ENCODE measurements around the gene PPFIA3.

Gene PPFIA3

DNA sequence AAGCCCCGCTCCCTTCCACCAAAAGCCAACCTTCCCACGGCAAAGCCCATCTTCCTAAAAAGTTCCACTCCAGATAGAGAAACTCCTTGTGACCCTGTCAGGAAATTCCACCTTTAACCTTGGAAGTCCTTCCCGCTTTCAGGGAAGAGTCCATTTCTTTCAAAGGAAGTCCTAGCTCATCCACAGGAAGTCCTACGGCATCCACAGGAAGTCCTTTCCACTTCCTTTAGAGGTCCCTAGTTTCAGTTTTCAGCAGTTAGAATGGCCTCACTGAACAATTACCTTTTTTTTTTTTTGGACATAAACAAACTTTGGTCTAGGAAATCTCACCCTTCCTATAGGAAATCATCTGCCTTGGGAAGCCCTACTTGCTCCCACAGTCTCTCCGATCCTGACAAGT, 69.9 kb downstream of the PPFIA3 start:
- Histone ChIP-seq H3K27me3 (ENCODE audit: insufficient read depth, low read length) (peaks cover 15% of the 10 kb centered on the region; the same call in 1 of the 2 replicates), H3K4me2 (ENCODE audit: low read length) (no peak overlapping the region), H2AFZ (ENCODE audit: low read length) (no peak overlapping the region), H3K27ac (ENCODE audit: low read depth, low read length, poor library complexity, severe bottlenecking) (no peak overlapping the region), H3K9ac (ENCODE audit: low read length) (no peak overlapping the region), H3K79me2 (ENCODE audit: insufficient read depth, low read length) (no peaks in the 10 kb centered on the region), H3K4me1 (ENCODE audit: insufficient read depth, low read length, severe bottlenecking) (no peaks in the 10 kb centered on the region), H3K9me3 (ENCODE audit: low read length) (peaks cover 4% of the 10 kb centered on the region; the same call in 1 of the 2 replicates), H3K4me3 (ENCODE audit: low read depth, low read length, poor library complexity, severe bottlenecking) (no peak overlapping the region), H4K20me1 (ENCODE audit: insufficient read depth, low read length) (no peaks in the 10 kb centered on the region), H3K36me3 (ENCODE audit: insufficient read depth, low read length) (no peaks in the 10 kb centered on the region; the same call in 1 of the 2 replicates), H3K9me2 (ENCODE audit: low read depth, low read length) (no peaks in the 10 kb centered on the region), H3F3A (ENCODE audit: insufficient read depth, low read length) (no peaks in the 10 kb centered on the region)
- TF ChIP-seq, protein P1, sequence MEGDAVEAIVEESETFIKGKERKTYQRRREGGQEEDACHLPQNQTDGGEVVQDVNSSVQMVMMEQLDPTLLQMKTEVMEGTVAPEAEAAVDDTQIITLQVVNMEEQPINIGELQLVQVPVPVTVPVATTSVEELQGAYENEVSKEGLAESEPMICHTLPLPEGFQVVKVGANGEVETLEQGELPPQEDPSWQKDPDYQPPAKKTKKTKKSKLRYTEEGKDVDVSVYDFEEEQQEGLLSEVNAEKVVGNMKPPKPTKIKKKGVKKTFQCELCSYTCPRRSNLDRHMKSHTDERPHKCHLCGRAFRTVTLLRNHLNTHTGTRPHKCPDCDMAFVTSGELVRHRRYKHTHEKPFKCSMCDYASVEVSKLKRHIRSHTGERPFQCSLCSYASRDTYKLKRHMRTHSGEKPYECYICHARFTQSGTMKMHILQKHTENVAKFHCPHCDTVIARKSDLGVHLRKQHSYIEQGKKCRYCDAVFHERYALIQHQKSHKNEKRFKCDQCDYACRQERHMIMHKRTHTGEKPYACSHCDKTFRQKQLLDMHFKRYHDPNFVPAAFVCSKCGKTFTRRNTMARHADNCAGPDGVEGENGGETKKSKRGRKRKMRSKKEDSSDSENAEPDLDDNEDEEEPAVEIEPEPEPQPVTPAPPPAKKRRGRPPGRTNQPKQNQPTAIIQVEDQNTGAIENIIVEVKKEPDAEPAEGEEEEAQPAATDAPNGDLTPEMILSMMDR (IDR thresholded peaks at IDR 0.05; ENCODE audit: low read length) = no peak
- TF ChIP-seq EZH2 (IDR thresholded peaks at IDR 0.05; ENCODE audit: borderline replicate concordance, low read length) = no peak

DNA sequence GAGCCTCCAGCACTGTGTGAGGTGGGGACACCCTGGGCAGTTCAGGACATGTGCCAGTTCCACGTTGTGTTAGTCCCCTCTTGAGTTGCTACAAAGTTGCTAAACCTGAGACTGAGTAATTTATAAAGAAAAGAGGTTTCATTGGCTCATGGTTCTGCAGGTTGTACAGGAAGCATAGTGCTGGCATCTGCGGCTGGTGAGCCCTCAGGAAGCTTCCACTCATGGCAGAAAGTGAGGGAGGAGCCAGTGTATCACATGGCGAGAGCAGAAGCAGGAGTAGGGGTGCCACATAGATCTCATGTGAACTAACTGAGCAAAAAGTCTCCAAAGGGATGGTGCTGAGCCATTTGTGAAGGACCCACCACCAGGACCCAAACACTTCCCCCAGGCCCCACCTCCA, 71.4 kb downstream of the PPFIA3 start:
- Histone ChIP-seq H3K9me2 (ENCODE audit: low read depth, low read length) (no peaks in the 10 kb centered on the region), H3K4me2 (ENCODE audit: low read length) (no peak overlapping the region), H3K36me3 (ENCODE audit: insufficient read depth, low read length) (no peaks in the 10 kb centered on the region; the same call in 1 of the 2 replicates), H3K27ac (ENCODE audit: low read depth, low read length, poor library complexity, severe bottlenecking) (no peak overlapping the region), H3K9me3 (ENCODE audit: low read length) (0 out of 2 replicates have a peak, but pooled peaks cover 3% of the 10 kb centered on the region), H3K9ac (ENCODE audit: low read length) (no peak overlapping the region), H2AFZ (ENCODE audit: low read length) (no peak overlapping the region), H3F3A (ENCODE audit: insufficient read depth, low read length) (no peaks in the 10 kb centered on the region), H3K27me3 (ENCODE audit: insufficient read depth, low read length) (peaks cover 15% of the 10 kb centered on the region; the same call in 1 of the 2 replicates), H3K4me3 (ENCODE audit: low read depth, low read length, poor library complexity, severe bottlenecking) (no peak overlapping the region), H3K79me2 (ENCODE audit: insufficient read depth, low read length) (no peaks in the 10 kb centered on the region), H3K4me1 (ENCODE audit: insufficient read depth, low read length, severe bottlenecking) (no peaks in the 10 kb centered on the region), H4K20me1 (ENCODE audit: insufficient read depth, low read length) (no peaks in the 10 kb centered on the region)
- TF ChIP-seq, protein P1 (IDR thresholded peaks at IDR 0.05; ENCODE audit: low read length) = no peak
- TF ChIP-seq EZH2 (IDR thresholded peaks at IDR 0.05; ENCODE audit: borderline replicate concordance, low read length) = no peak

DNA sequence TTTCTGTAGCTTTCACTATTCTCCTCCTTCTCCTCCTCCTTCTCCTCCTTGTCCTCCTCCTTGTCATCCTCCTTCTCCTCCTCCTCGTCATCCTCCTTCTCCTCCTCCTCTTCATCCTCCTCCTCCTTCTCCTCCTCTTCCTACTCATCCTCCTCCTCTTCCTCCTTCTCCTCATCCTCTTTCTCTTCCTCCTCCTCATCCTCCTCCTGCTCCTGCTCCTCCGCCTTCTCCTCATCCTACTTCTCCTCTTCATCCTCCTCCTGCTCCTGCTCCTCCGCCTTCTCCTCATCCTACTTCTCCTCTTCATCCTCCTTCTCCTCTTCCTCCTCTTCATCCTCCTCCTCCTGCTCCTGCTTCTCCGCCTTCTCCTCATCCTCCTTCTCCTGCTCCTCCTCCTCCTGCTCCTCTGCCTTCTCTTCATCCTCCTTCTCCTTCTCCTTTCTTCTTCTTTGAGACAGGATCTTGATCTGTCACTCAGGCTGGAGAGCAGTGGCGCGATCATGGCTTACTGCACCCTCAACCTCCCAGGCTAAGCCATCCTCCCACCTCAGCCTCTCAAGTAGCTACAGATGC, 74.6 kb downstream of the PPFIA3 start:
- Histone ChIP-seq H3K36me3 (ENCODE audit: insufficient read depth, low read length) (no peaks in the 10 kb centered on the region; the same call in 1 of the 2 replicates), H3K9ac (ENCODE audit: low read length) (no peak overlapping the region), H3F3A (ENCODE audit: insufficient read depth, low read length) (no peaks in the 10 kb centered on the region), H3K4me3 (ENCODE audit: low read depth, low read length, poor library complexity, severe bottlenecking) (no peak overlapping the region), H4K20me1 (ENCODE audit: insufficient read depth, low read length) (no peaks in the 10 kb centered on the region), H3K27me3 (ENCODE audit: insufficient read depth, low read length) (peaks cover 15% of the 10 kb centered on the region; the same call in 1 of the 2 replicates), H3K4me1 (ENCODE audit: insufficient read depth, low read length, severe bottlenecking) (no peaks in the 10 kb centered on the region), H3K27ac (ENCODE audit: low read depth, low read length, poor library complexity, severe bottlenecking) (no peak overlapping the region), H3K4me2 (ENCODE audit: low read length) (no peak overlapping the region), H3K9me2 (ENCODE audit: low read depth, low read length) (no peaks in the 10 kb centered on the region), H2AFZ (ENCODE audit: low read length) (no peak overlapping the region), H3K79me2 (ENCODE audit: insufficient read depth, low read length) (no peaks in the 10 kb centered on the region), H3K9me3 (ENCODE audit: low read length) (0 out of 2 replicates have a peak, but pooled peaks cover 3% of the 10 kb centered on the region)
- TF ChIP-seq, protein P1 (IDR thresholded peaks at IDR 0.05; ENCODE audit: low read length) = no peak
- no peak for TF ChIP-seq EZH2 (IDR thresholded peaks at IDR 0.05; ENCODE audit: borderline replicate concordance, low read length)
